ENCODE data around the gene RASA3.

The RASA3 gene

DNA sequence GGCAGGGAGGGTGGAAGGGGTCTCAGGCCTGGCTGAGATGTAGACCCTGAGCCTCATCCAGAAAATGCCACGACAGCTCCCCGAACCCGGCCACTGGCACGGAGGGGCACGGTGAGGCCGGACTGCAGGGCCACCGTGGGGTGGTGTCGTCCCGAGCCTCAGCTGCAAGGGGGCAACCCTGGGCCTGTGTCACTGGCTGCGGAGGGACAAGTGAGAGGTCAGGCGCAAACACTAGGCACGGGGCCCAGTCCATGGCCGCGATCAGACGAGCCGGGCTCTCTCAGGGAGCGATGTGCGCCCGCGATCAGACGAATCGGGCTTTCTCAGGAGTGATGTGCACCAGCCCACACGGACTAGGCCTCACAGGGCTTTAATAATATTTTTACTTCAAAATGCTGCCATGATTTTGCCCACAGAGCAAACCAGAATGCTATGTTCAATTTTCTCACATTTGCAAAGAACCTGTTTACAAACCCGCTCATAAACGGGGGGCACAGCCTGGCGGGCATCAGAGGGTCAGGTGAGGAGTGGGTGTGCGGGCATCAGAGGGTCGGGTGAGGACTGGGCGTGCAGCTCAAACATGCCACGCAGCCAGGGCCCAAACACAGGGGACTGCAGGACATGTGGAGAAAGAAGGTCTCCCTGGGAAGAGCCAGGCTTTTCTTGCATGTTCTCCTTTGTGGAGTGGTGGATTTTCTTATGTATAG is 115.9 kb downstream of the RASA3 start:
- no peak for DNase-seq

DNA sequence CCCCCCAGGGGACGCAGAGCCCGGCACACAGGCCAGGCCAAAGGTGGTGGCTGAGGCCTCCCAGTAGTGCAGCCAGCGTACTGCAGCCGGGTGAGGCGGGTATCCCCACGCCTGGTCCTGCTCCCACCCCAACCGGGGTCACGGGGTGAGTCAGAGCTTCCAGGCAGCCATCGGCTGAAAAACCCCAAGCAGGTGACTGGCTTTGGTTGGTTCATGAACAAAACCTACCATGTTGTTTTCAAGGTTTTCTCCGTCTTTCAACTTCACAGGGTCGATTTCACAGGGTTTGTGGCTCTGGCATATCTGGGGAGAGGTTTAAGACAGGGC is 116.5 kb downstream of the RASA3 start:
- no peak for DNase-seq

GRCh38 chr13:114015111-114015968 is 117.1 kb downstream of the RASA3 start:
- DNase-seq = no peak

- no peak for DNase-seq
Observed at GRCh38 chr13:114013952-114014629, 118.3 kb downstream of the RASA3 start.

GRCh38 chr13:114013336-114013735 is 119.1 kb downstream of the RASA3 start:
- no peak for DNase-seq

GRCh38 chr13:114012921-114013320 is 119.5 kb downstream of the RASA3 start:
- DNase-seq = no peak

GRCh38 chr13:114012141-114012540 is 120.3 kb downstream of the RASA3 start:
- no peak for DNase-seq

- DNase-seq = no peak
Observed at GRCh38 chr13:114011226-114011625, 121.2 kb downstream of the RASA3 start.

DNA sequence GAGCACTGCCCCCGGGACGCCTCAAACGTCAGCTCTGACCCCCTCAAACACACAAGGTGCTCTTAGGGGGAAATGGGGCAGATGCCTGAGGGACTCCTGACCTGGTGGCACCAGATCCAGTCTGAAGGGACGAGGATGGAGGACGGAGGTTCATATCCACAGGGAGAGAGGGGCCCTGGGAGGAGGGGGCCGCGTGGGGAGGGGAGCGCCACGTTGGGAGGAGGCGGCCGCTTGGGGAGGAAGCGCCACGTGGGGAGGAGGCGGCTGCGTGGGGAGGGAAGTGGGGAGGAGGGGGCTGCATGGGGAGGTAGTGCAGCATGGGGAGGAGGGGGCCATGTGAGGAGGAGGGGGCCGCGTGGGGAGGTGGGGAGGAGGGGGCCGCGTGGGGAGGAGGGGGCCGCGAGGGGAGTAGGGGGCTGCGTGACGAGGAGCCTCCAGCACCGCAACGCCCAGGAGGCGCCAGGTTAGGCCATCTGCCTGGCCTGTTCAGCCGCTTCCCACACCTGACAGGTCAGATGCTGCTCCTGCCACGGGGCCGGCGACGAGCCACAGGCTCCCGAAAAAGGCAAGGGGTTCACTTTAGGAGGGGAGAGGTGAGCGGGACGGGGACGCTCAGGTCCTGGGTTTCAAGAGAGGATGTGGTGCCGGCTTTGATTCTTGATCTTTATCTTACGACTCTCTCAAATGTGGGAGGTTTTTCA is 121.9 kb downstream of the RASA3 start:
- peak in 2 of 4 experiments; percentile 9 to 22 for DNase-seq

- no peak for DNase-seq
Observed at GRCh38 chr13:114009590-114010400, 122.6 kb downstream of the RASA3 start.

DNA sequence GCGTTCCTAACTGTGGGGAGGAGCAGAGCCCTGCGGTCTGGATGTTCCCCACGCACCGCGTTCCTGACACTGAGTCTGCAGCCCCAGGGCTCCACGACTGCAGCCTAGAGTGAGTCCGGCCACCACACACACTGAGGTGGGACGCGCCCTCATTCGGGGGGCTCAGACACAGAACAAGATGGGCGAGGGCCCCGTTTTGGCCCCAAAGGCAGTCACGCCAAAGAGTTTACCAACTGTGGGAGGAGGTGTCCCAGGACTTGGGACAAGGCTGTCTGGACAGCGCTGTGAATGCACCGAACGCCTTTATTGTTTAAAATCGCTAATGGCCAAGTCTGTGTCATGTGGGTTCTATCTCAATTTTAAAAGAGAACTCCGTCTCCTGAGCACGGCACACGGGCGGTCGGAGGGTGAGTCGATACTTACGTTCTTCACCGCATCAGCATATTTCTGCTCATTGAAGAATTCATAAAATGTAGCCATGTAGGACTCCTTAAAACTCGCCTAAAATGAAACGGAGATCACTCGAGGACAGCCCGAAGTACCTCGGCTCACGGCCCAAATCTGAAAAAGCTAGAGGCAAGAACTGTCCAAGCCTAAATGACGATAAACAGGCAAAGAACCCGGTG is 123.3 kb downstream of the RASA3 start:
- no peak for DNase-seq

GRCh38 chr13:114007566-114007965 is 124.9 kb downstream of the RASA3 start:
- DNase-seq = no peak

DNA sequence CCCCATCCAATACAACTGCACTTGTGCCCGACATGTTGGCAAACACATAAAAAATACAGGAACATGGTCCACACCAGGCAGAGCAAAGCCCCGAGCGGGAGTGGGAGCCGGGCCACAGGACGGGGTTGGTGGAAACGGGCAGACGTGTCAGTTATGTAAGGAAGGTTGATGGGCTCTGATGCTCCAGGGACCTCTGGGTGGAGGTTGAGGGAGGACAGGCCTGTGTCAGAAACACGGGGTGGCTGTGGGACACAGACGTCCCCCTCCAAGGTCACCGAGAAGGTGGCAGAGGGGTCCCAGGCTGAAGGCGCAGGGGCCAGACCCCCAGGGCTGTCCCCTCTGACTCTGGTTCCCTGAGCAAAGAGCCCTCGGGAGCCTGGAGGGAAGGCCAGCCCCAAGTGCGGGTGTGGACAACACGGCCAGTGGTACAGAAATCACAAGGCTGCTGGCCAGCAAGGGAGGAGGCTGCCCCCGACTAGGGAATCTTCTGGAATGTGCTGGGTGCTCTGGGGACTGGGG is 127.2 kb downstream of the RASA3 start:
- DNase-seq = no peak

DNA sequence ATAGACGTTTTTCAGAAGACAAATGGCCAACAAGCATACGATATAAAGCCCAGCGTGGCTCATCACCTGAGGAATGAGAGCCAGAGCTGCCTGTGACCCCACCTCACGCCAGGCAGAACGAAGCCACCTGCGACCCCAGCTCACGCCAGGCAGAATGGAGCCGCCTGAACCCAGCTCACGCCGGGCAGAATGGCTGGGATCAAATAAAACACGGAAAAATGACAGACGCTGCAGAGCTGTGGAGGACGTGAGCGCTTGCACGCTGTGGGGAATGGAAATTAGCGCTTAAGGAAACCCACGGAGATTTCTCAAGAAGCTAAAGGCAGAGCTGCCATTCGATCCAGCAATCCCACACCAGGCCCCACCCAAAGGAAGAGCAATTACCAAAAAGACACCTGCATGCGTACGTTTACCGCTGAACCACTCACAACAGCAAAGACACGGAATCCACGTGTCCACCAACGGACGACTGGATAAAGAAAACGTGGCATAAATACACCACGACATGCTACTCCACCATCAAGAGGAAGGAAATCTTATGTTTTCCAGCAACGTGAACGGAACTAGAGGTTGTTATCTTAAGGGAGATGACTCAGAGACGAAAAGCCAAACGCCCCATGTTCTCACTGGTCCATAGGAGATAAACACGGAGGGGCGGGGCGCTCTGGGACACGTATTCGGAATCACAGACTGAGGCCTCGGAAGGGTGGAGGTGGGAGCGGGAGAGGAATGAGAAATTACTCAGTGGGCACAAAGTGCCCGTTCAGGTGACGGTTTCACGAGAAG is 127.8 kb downstream of the RASA3 start:
- DNase-seq = no peak

GRCh38 chr13:114002771-114003321 is 129.6 kb downstream of the RASA3 start:
- no peak for DNase-seq

DNA sequence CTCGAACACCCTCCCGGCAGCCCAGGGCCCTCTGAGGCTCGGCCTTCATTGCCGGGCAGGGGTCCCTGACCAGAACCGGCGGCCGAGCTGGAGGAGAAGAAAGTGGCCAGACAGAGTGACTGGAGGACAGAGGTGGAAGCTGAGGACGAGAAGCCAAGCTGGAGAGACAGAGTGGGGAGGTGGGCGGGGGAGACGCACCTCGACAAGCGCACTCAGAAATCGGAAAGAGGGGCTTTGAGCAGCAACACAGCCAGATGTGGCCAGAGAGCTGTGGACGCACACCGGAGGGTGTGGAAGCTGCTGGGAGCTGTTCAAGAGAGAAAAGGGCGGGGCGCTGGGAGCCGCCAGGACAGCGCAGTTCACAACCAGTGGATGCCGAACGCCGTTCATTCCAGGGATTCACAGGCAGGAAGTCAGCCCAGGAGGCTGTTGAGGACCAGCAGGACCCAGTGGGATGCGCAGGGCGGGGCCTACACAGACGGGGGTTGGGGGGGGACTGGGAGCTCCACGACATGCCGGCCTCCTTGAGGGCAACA is 130.3 kb downstream of the RASA3 start:
- DNase-seq = no peak

DNA sequence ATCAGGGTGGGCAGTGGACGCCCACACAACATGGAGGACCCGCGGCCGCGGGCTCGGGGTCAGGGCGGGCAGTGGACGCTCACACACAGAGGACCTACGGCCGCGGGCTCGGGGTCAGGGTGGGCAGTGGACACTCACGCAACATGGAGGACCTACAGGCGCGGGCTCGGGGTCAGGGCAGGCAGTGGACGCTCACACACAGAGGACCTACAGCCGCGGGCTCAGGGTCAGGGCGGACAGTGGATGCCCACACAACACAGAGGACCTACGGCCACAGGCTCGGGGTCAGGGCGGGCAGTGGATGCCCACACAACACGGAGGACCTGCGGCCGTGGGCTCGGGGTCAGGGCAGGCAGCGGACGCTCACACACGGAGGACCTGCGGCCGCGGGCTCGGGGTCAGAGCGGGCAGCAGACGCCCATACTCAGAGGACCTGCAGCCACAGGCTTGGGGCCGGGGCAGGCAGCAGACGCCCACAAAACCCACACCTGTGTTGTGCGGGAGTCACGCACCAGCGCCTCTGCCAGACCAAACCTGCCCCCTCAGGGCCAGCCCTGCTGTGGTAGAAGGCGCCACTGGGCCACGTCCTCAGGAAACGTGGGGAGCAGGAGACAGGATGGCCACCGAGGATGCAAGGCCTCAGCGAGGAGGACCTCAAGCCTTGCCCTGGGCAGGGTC is 131.0 kb downstream of the RASA3 start:
- DNase-seq = no peak

DNA sequence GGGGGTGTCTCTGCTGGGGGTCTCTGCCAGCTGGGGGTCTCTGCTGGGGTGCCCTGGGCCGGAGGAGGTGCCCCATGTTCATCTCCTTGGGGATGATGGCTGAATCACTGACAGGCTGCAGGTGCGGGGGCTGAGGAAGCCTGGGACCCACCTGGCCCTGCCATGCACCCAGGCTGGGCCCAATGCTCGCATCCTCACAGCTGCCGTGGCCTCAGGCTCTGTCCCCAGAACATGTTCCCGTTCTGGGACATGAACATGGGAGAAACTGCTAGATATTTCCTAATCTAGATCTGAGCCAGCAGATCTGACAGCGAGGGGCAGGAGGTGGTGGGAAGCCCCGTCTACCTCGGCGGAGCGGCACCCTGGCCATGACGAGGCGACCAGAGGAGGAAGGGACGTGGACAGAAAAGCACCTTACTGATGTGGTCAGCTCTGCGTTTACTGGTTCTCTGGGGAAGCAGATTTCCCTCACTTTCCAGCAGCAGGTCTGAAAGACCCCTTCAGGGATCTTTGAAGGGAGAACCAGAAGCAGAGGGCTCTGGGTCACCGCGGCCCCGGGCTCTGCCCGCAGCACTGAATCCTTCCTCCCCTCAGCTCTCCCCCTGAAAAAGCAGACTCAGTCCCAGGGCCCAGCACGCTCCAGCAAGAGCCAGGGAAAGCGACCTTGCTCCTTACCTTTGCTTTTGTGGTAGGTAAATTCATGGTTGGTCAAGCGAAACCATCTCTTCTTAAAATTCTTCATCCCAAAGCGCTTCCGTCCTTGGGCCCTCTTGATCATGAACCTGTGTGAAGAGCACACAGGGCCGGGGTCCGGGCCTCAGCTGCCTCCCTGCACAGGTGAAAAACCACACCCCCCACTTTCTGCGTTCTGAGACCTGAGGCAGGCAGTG is 132.0 kb downstream of the RASA3 start:
- DNase-seq = no peak

- DNase-seq = no peak
Observed at GRCh38 chr13:113999618-113999910, 132.9 kb downstream of the RASA3 start.
